Measurements from ENCODE around the gene AVP. TPM values are rescaled to one million over a fixed set of nuclear protein-coding genes. Genes with fewer than 3 reads are reported as not detected.

The AVP gene
- not detected for total RNA-seq

- TF ChIP-seq CTCF (IDR thresholded peaks at IDR 0.05): no peak
- ATAC-seq (ENCODE audit: insufficient number of reproducible peaks, low FRiP score, low read depth): no peak
- peaks cover 12% of the 10 kb centered on the region for H3K27me3 ChIP-seq (replicated peaks; ENCODE audit: insufficient read depth)
- H3K4me1 ChIP-seq (ENCODE audit: control insufficient read depth in 1 of 2, low read depth in 2 of 2): peaks cover 3 to 27% of the 10 kb centered on the region in 2 donors
- H3K9me3 ChIP-seq: no peaks in the 10 kb centered on the region
- H3K27ac ChIP-seq: no peak within 1 kb of the TSS
- H3K36me3 ChIP-seq: no peaks in the 10 kb centered on the region
- DNase-seq (ENCODE audit: low spot score): no peak
- H3K4me3 ChIP-seq: no peak within 1 kb of the TSS
Observed at GRCh38 chr20:3084283-3084985, at the start of gene AVP. AVP (minus strand) TSS chr20:3084724; CDS start chr20:3084674, 50 bp downstream.

GRCh38 chr20:3134151-3134550 is 49.6 kb upstream of the AVP start:
- ATAC-seq (ENCODE audit: insufficient number of reproducible peaks, low FRiP score, low read depth) (no peak), DNase-seq (ENCODE audit: low spot score) (no peak)
- H3K4me3 ChIP-seq: no peak overlapping the region
- no peak overlapping the region for H3K27ac ChIP-seq
- no peaks in the 10 kb centered on the region for H3K27me3 ChIP-seq (replicated peaks; ENCODE audit: insufficient read depth)
- no peaks in the 10 kb centered on the region for H3K36me3 ChIP-seq
- H3K4me1 ChIP-seq (ENCODE audit: control insufficient read depth in 1 of 2, low read depth in 2 of 2): no peaks in the 10 kb centered on the region
- H3K9me3 ChIP-seq: no peaks in the 10 kb centered on the region
- TF ChIP-seq CTCF (IDR thresholded peaks at IDR 0.05): no peak

GRCh38 chr20:3133155-3133554 is 48.6 kb upstream of the AVP start:
- no peak for TF ChIP-seq CTCF (IDR thresholded peaks at IDR 0.05)
- no peak overlapping the region for H3K4me3 ChIP-seq
- H3K4me1 ChIP-seq (ENCODE audit: control insufficient read depth in 1 of 2, low read depth in 2 of 2): no peaks in the 10 kb centered on the region
- H3K9me3 ChIP-seq: no peaks in the 10 kb centered on the region
- no peaks in the 10 kb centered on the region for H3K27me3 ChIP-seq (replicated peaks; ENCODE audit: insufficient read depth)
- no peak for DNase-seq (ENCODE audit: low spot score)
- no peak overlapping the region for H3K27ac ChIP-seq
- H3K36me3 ChIP-seq: no peaks in the 10 kb centered on the region
- ATAC-seq (ENCODE audit: insufficient number of reproducible peaks, low FRiP score, low read depth): no peak

GRCh38 chr20:3130051-3130600 is 45.6 kb upstream of the AVP start:
- Histone ChIP-seq H3K9me3 (no peaks in the 10 kb centered on the region), H3K27me3 (replicated peaks; ENCODE audit: insufficient read depth) (no peaks in the 10 kb centered on the region), H3K4me1 (ENCODE audit: control insufficient read depth in 1 of 2, low read depth in 2 of 2) (no peaks in the 10 kb centered on the region), H3K27ac (no peak overlapping the region), H3K4me3 (no peak overlapping the region), H3K36me3 (no peaks in the 10 kb centered on the region)
- DNase-seq (ENCODE audit: low spot score) (no peak), ATAC-seq (ENCODE audit: insufficient number of reproducible peaks, low FRiP score, low read depth) (no peak)
- TF ChIP-seq CTCF (IDR thresholded peaks at IDR 0.05): no peak

- Histone ChIP-seq H3K27ac (no peak overlapping the region), H3K9me3 (no peaks in the 10 kb centered on the region), H3K4me1 (ENCODE audit: control insufficient read depth in 1 of 2, low read depth in 2 of 2) (no peaks in the 10 kb centered on the region), H3K27me3 (replicated peaks; ENCODE audit: insufficient read depth) (no peaks in the 10 kb centered on the region), H3K36me3 (no peaks in the 10 kb centered on the region), H3K4me3 (no peak overlapping the region)
- DNase-seq (ENCODE audit: low spot score) (no peak), ATAC-seq (ENCODE audit: insufficient number of reproducible peaks, low FRiP score, low read depth) (no peak)
- no peak for TF ChIP-seq CTCF (IDR thresholded peaks at IDR 0.05)
Observed at GRCh38 chr20:3129094-3129493, 44.6 kb upstream of the AVP start.
